ENCODE results near the gene MVB12A. TPM values are rescaled to one million over a fixed set of nuclear protein-coding genes. Genes with fewer than 3 reads are reported as not detected.

Gene MVB12A
- total and polyA plus RNA-seq, 9 of the 15 experiments (the other 6 are each of a cell fraction or from before 2014, with no cell fraction given) = 1.2 to 46.2 (median 22.4) TPM

GRCh38 chr19:17394891-17395415 is 24.9 kb upstream of the MVB12A start (continued):
- TF ChIP-seq CBX3 (IDR thresholded peaks at IDR 0.05; ENCODE audit: borderline replicate concordance in 1 of 2, low read length in 2 of 2) = peak in 1 of 2 experiments; percentile 82; a peak in 1 of 3 replicates
- TF ChIP-seq CXXC5 (CRISPR knock-in tag; IDR thresholded peaks at IDR 0.05) = peak; percentile 56; the same call in 1 of the 2 replicates
- TF ChIP-seq ATF7 (IDR thresholded peaks at IDR 0.05) = 0 out of 2 replicates have a peak, but pooled peaks have one; percentile 43
- no peak for TF ChIP-seq RREB1 (CRISPR knock-in tag; IDR thresholded peaks at IDR 0.05)
- peak; percentile 37; the same call in 1 of the 2 replicates for TF ChIP-seq MIER1 (IDR thresholded peaks at IDR 0.05; ENCODE audit: low read depth)
- no peak for TF ChIP-seq SIX5 (IDR thresholded peaks at IDR 0.05; ENCODE audit: borderline replicate concordance in 1 of 2, insufficient read depth in 1 of 2, low read depth in 1 of 2, low read length in 2 of 2)
- TF ChIP-seq DLX4 (CRISPR knock-in tag; IDR thresholded peaks at IDR 0.05) = no peak
- TF ChIP-seq RAD51 (IDR thresholded peaks at IDR 0.05; ENCODE audit: borderline replicate concordance, low read depth) = no peak
- peak; percentile 47; the same call in 1 of the 2 replicates for TF ChIP-seq CREM (IDR thresholded peaks at IDR 0.05; ENCODE audit: low read depth)
